ENCODE results near the gene RPL10A. TPM values are rescaled to one million over a fixed set of nuclear protein-coding genes. Genes with fewer than 3 reads are reported as not detected.

Gene RPL10A
- total RNA-seq, 2 experiments from 2014 or later = 2,453 to 2,464 TPM

- CTCF ChIA-PET = no interaction called here
- peaks cover 10 to 19% of the 10 kb centered on the region in 2 experiments for H3K27me3 ChIP-seq (ENCODE audit: control insufficient read depth in 1 of 2, insufficient read depth in 2 of 2, low read length in 2 of 2)
These were observed 37.8 kb downstream of the RPL10A start for GRCh38 chr6:35505999-35506412.

GRCh38 chr6:35506536-35506935 lies 38.3 kb downstream of the RPL10A start:
- Histone ChIP-seq H3K4me1 (ENCODE audit: insufficient read depth, low read length) (peaks cover 2% of the 10 kb centered on the region), H3K4me3 (ENCODE audit: low read length) (no peak overlapping the region), H3K27ac (ENCODE audit: low read depth in 1 of 2, low read length in 2 of 2) (no peak overlapping the region), H3K9me3 (ENCODE audit: control insufficient read depth in 1 of 2, insufficient read depth in 1 of 2, low read length in 2 of 2) (peaks cover 0 to 2% of the 10 kb centered on the region in 2 experiments), H3K36me3 (ENCODE audit: insufficient read depth, low read length) (no peaks in the 10 kb centered on the region), H3K27me3 (ENCODE audit: control insufficient read depth in 1 of 2, insufficient read depth in 2 of 2, low read length in 2 of 2) (peaks cover 15 to 21% of the 10 kb centered on the region in 2 experiments)
- ATAC-seq (ENCODE audit: poor library complexity) = no peak
- TF ChIP-seq, protein P1, sequence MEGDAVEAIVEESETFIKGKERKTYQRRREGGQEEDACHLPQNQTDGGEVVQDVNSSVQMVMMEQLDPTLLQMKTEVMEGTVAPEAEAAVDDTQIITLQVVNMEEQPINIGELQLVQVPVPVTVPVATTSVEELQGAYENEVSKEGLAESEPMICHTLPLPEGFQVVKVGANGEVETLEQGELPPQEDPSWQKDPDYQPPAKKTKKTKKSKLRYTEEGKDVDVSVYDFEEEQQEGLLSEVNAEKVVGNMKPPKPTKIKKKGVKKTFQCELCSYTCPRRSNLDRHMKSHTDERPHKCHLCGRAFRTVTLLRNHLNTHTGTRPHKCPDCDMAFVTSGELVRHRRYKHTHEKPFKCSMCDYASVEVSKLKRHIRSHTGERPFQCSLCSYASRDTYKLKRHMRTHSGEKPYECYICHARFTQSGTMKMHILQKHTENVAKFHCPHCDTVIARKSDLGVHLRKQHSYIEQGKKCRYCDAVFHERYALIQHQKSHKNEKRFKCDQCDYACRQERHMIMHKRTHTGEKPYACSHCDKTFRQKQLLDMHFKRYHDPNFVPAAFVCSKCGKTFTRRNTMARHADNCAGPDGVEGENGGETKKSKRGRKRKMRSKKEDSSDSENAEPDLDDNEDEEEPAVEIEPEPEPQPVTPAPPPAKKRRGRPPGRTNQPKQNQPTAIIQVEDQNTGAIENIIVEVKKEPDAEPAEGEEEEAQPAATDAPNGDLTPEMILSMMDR (IDR thresholded peaks at IDR 0.05) = no peak
- no peak for DNase-seq
- ChIA-PET POLR2A (no interaction called here), CTCF (no interaction called here)
- Mint-ChIP-seq H3K27ac (no peak overlapping the region), H3K4me1 (ENCODE audit: low read depth) (no peaks in the 10 kb centered on the region), H3K4me3 (no peak overlapping the region), H3K9me3 (no peaks in the 10 kb centered on the region), H3K36me3 (ENCODE audit: low read depth) (no peaks in the 10 kb centered on the region), H3K27me3 (peaks cover 18% of the 10 kb centered on the region)
- intact Hi-C loops (cut with DNase I, micrococcal nuclease) = no loop called here

More at GRCh38 chr6:35505999-35506412, 37.8 kb downstream of the RPL10A start:
- no peaks in the 10 kb centered on the region for H3K4me1 Mint-ChIP-seq (ENCODE audit: low read depth)
- H3K27ac ChIP-seq (ENCODE audit: low read depth in 1 of 2, low read length in 2 of 2) = no peak overlapping the region
- H3K27ac Mint-ChIP-seq = no peak overlapping the region
- H3K4me3 Mint-ChIP-seq = no peak overlapping the region
- POLR2A ChIA-PET = no interaction called here
- no peaks in the 10 kb centered on the region for H3K9me3 Mint-ChIP-seq
- ATAC-seq (ENCODE audit: poor library complexity) (no peak), DNase-seq (no peak)
- H3K27me3 Mint-ChIP-seq = peaks cover 14% of the 10 kb centered on the region
- TF ChIP-seq, protein P1 (IDR thresholded peaks at IDR 0.05) = no peak
- no peaks in the 10 kb centered on the region for H3K36me3 ChIP-seq (ENCODE audit: insufficient read depth, low read length)
- H3K4me1 ChIP-seq (ENCODE audit: insufficient read depth, low read length) = no peaks in the 10 kb centered on the region
- no peaks in the 10 kb centered on the region for H3K9me3 ChIP-seq (ENCODE audit: control insufficient read depth in 1 of 2, insufficient read depth in 1 of 2, low read length in 2 of 2)
- intact Hi-C loops (cut with DNase I, micrococcal nuclease) = no loop called here
- H3K36me3 Mint-ChIP-seq (ENCODE audit: low read depth) = no peaks in the 10 kb centered on the region
- H3K4me3 ChIP-seq (ENCODE audit: low read length) = no peak overlapping the region

DNA sequence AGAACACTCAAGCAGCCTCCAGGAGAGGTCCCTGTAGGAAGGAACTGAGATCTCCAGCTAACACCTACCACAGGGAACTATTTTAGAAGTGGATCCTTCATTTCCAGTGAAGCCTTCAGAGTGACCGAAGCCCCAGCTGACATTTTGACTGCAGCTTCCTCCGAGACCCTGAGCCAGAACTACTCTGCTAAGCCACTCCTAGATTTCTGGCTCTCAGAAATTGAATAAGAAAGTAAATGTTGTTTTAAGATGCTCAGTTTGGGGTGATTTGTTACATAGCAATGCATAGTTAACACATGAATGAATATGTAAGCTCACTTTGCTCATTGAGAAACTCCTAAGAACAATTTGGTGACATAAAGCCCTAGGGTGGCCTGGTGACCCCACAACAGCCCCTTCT lies 39.0 kb downstream of the RPL10A start:
- ATAC-seq (ENCODE audit: poor library complexity) = no peak
- no peaks in the 10 kb centered on the region for H3K36me3 ChIP-seq (ENCODE audit: insufficient read depth, low read length)
- Mint-ChIP-seq H3K36me3 (ENCODE audit: low read depth) (no peaks in the 10 kb centered on the region), H3K9me3 (no peaks in the 10 kb centered on the region), H3K4me1 (ENCODE audit: low read depth) (no peaks in the 10 kb centered on the region), H3K27me3 (peaks cover 14% of the 10 kb centered on the region), H3K4me3 (no peak overlapping the region), H3K27ac (no peak overlapping the region)
- H3K4me3 ChIP-seq (ENCODE audit: low read length) = no peak overlapping the region
- H3K27me3 ChIP-seq (ENCODE audit: control insufficient read depth in 1 of 2, insufficient read depth in 2 of 2, low read length in 2 of 2) = peaks cover 20 to 26% of the 10 kb centered on the region in 2 experiments
- ChIA-PET CTCF (interaction anchor here (1.2 kb wide), 1 partner anchor 11 kb away, joined by 3 read pairs; no protein-coding TSS in a partner anchor), POLR2A (no interaction called here)
- TF ChIP-seq, protein P1 (IDR thresholded peaks at IDR 0.05) = no peak
- no peak overlapping the region for H3K27ac ChIP-seq (ENCODE audit: low read depth in 1 of 2, low read length in 2 of 2)
- H3K9me3 ChIP-seq (ENCODE audit: control insufficient read depth in 1 of 2, insufficient read depth in 1 of 2, low read length in 2 of 2) = peaks cover 0 to 8% of the 10 kb centered on the region in 2 experiments
- intact Hi-C loops (cut with DNase I, micrococcal nuclease) = no loop called here
- no peak for DNase-seq
- H3K4me1 ChIP-seq (ENCODE audit: insufficient read depth, low read length) = peaks cover 4% of the 10 kb centered on the region

All from CD4-positive, alpha-beta T cell (primary cell).